ENCODE measurements around the gene JAM3. TPM values are rescaled to one million over a fixed set of nuclear protein-coding genes. Genes with fewer than 3 reads are reported as not detected.

The JAM3 gene
- total RNA-seq, 2 experiments from 2014 or later, result 24.9 to 26.8 TPM

DNA sequence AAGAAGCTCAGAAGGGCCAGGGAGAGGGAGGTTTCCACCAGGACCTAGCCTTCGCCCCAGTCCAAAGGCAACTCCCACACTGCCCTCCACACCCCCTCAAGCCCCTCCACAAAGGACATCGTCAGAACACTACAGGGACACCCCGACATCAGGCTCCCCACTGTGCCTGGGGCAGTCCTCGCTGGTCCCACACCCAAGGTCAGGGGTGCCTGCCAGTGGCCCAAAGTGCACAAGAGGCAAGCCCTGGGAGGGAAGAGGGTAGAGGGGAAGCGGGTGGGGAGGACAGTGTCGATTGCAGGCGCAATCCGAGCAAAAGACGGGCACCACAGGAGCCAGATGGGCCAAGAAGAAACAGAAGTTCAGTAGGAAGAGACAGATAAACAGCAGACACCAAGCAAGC, 35.6 kb upstream of the JAM3 start:
- Mint-ChIP-seq H3K36me3 (ENCODE audit: low read depth) (peaks cover 3% of the 10 kb centered on the region), H3K9me3 (no peaks in the 10 kb centered on the region), H3K27me3 (no peaks in the 10 kb centered on the region), H3K4me3 (peak overlapping the region; percentile 50), H3K27ac (peak overlapping the region; percentile 69), H3K4me1 (ENCODE audit: low read depth) (peaks cover 65% of the 10 kb centered on the region)
- no peak for ATAC-seq
- TF ChIP-seq, protein P1, sequence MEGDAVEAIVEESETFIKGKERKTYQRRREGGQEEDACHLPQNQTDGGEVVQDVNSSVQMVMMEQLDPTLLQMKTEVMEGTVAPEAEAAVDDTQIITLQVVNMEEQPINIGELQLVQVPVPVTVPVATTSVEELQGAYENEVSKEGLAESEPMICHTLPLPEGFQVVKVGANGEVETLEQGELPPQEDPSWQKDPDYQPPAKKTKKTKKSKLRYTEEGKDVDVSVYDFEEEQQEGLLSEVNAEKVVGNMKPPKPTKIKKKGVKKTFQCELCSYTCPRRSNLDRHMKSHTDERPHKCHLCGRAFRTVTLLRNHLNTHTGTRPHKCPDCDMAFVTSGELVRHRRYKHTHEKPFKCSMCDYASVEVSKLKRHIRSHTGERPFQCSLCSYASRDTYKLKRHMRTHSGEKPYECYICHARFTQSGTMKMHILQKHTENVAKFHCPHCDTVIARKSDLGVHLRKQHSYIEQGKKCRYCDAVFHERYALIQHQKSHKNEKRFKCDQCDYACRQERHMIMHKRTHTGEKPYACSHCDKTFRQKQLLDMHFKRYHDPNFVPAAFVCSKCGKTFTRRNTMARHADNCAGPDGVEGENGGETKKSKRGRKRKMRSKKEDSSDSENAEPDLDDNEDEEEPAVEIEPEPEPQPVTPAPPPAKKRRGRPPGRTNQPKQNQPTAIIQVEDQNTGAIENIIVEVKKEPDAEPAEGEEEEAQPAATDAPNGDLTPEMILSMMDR (IDR thresholded peaks at IDR 0.05), result no peak
- ChIA-PET POLR2A (interaction anchor here (0.5 to 3.0 kb wide), 3 partner anchors 14 to 77 kb away, joined by 3 to 13 read pairs (median 3); partner anchors contain the start of gene IGSF9B), CTCF (interaction anchor here (0.9 to 2.0 kb wide), 6 partner anchors 17 to 105 kb away, joined by 3 to 8 read pairs (median 4); no protein-coding TSS in a partner anchor)
- no peak for DNase-seq
- intact Hi-C loops (cut with micrococcal nuclease), result loop anchor here (5.0 kb wide), 2 partner anchors 66 to 86 kb away; no protein-coding TSS in a partner anchor

DNA sequence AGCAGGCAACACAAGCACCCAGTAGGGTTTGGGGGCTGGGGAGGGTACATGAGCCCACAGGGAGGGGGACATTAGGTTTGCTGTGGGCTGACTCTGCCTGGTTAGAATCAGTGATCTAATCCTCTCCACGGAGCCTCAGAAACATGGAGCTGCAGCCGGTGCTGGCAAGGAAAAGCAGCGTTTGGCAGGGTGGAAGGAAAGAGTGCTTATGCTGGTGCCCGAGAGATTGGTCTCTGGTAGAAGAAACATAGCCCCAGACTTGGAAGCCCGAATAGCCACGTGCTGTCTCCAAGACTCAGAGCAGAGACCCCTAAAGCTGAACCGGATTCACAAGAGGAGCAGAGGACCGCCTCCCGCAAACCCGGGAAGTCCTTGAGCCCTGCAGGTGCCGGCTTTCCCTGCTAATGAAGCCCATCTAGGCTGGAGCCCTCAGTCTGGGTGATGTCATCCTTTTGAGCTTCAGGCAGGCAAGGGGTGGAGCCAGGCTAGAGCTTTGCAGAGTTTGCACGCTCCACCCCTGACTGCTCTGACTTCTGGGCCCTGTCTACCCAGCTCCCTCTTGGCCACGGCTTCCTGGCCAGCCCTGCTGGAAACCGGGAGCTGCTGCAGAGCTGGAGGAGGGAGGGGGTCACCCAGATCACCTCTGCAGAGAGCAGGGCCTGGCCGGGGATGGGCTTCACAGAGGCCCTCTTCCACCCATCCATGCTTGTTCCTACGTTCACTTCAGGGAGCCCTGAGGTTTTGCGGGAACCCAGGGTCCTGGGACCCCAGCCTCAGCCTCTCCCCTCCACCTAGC, 35.0 kb upstream of the JAM3 start:
- POLR2A ChIA-PET, result interaction anchor here (0.7 to 3.0 kb wide), 7 partner anchors 11 to 190 kb away, joined by 3 to 13 read pairs (median 4); partner anchors contain the start of genes IGSF9B, NCAPD3 and VPS26B
- H3K4me1 Mint-ChIP-seq (ENCODE audit: low read depth), result peaks cover 60% of the 10 kb centered on the region
- H3K4me3 Mint-ChIP-seq, result peak overlapping the region; percentile 50
- H3K27ac Mint-ChIP-seq, result peak overlapping the region; percentile 69
- H3K9me3 Mint-ChIP-seq, result no peaks in the 10 kb centered on the region
- peaks cover 3% of the 10 kb centered on the region for H3K36me3 Mint-ChIP-seq (ENCODE audit: low read depth)
- peak; percentile 90 for ATAC-seq
- DNase-seq, result peak; percentile 87
- CTCF ChIA-PET, result interaction anchor here (0.9 to 2.0 kb wide), 7 partner anchors 10 to 106 kb away, joined by 3 to 17 read pairs (median 4); no protein-coding TSS in a partner anchor
- TF ChIP-seq, protein P1 (IDR thresholded peaks at IDR 0.05), result no peak
- intact Hi-C loops (cut with micrococcal nuclease), result loop anchor here (5.0 kb wide), 2 partner anchors 67 to 87 kb away; no protein-coding TSS in a partner anchor
- H3K27me3 Mint-ChIP-seq, result no peaks in the 10 kb centered on the region

DNA sequence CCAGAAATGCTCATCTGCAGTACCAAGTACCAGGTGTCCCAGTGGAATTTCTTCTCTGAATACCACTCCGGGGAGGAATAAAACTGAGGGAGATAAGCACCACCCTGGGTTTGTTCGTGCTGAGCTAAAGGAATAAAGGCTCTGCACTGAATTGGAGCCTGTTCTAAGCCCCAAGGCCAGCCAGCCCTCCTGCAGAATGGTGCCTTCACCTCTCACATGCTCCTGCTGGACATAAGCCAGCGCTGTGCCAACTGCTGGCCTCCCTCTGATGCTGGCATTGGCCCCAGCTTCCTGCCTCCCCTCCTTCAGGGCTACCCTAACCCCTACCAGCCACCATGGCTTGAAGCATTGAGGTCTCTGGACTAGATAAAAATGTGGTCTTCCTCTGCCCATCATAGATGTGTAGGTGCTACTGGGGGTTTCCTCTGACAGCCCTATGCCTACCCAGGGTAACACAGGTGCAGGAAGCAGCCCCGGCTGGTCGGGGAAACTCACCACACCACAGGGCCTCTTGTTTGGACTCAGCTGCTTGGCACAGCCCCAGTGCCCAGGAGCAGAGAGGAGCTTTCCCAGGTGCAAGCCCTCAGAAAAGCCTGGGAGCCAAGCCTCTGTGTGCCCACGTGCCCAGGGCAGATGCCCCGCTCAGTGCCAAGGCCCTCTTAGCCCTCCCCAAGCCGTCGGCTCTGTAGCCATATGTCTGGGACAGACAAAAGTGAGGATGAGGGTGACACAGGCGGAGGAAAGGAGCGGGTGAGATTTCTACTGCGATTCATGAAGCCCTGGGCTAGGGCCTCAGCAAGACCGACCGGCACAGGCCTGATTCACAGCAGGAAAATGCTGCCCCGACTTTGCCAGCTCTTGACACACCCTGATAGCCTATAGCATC, 34.1 kb upstream of the JAM3 start:
- intact Hi-C loops (cut with micrococcal nuclease), result loop anchor here (5.0 kb wide), 3 partner anchors 67 to 107 kb away; no protein-coding TSS in a partner anchor
- ChIA-PET POLR2A (interaction anchor here (0.7 to 3.0 kb wide), 8 partner anchors 11 to 190 kb away, joined by 3 to 13 read pairs (median 4); partner anchors contain the start of genes IGSF9B, NCAPD3 and VPS26B), CTCF (interaction anchor here (1.0 to 1.9 kb wide), 6 partner anchors 9 to 107 kb away, joined by 3 to 17 read pairs (median 4); no protein-coding TSS in a partner anchor)
- TF ChIP-seq, protein P1 (IDR thresholded peaks at IDR 0.05), result no peak
- DNase-seq (peak; percentile 52), ATAC-seq (peak; percentile 8)
- Mint-ChIP-seq H3K9me3 (no peaks in the 10 kb centered on the region), H3K36me3 (ENCODE audit: low read depth) (peaks cover 3% of the 10 kb centered on the region), H3K27me3 (no peaks in the 10 kb centered on the region), H3K4me3 (peak overlapping the region; percentile 77), H3K27ac (peak overlapping the region; percentile 79), H3K4me1 (ENCODE audit: low read depth) (peaks cover 54% of the 10 kb centered on the region)

DNA sequence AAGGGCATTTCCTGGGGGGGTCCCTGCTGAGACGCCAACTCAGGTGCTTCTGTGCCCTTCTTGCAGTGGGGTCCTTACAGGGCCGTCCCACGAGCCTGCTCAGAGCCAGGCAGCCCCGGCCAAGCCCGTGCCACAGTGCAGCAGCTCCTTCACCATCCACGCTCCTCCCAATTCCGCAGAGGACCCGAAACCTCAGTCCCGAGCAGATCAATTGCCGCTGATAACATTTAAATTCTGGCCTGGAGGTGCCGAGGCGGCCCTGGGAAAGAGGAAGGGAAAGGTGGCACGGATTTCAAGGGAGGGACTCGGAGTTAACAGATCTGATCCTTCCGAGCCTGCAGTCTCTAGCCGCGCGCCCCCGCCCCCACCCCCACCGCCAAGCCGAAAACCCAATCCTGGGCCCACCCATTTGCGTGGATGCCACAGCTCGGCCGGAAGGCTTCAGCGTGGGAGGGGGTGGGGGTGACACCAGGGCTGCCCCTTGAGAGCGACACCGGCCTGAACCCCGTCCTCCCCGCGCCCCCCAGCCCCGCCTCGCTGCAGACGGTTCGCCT, 32.3 kb upstream of the JAM3 start:
- Mint-ChIP-seq H3K9me3 (no peaks in the 10 kb centered on the region), H3K27me3 (no peaks in the 10 kb centered on the region), H3K4me3 (peak overlapping the region; percentile 77), H3K4me1 (ENCODE audit: low read depth) (peaks cover 54% of the 10 kb centered on the region), H3K27ac (peak overlapping the region; percentile 85), H3K36me3 (ENCODE audit: low read depth) (peaks cover 3% of the 10 kb centered on the region)
- ATAC-seq (peak; percentile 3), DNase-seq (peak; percentile 40)
- ChIA-PET POLR2A (interaction anchor here (1.1 to 2.7 kb wide), 2 partner anchors 9 to 12 kb away, joined by 3 to 11 read pairs; no protein-coding TSS in a partner anchor), CTCF (interaction anchor here (0.7 to 1.5 kb wide), 4 partner anchors 8 to 14 kb away, joined by 3 to 8 read pairs (median 4); no protein-coding TSS in a partner anchor)
- TF ChIP-seq, protein P1 (IDR thresholded peaks at IDR 0.05), result no peak
- intact Hi-C loops (cut with micrococcal nuclease), result loop anchor here (5.0 kb wide), 1 partner anchor 109 kb away; no protein-coding TSS in a partner anchor
